H1 (cell line): ENCODE results near the gene EMC1. TPM values are rescaled to one million over a fixed set of nuclear protein-coding genes. Genes with fewer than 3 reads are reported as not detected.

Source experiments
- CTCF ChIA-PET: fragments of 300-600 bp; sonication (Branson Sonifier 250); formaldehyde crosslinking; loops from one replicate; lab custom pipeline; 2021; ENCODE audit not compliant: partially characterized antibody; lab: Charles Lee
- POLR2A ChIA-PET: fragments of 300-600 bp; sonication (Branson Sonifier 250); formaldehyde crosslinking; loops from one replicate; lab custom pipeline; 2021; ENCODE audit warnings: inconsistent platforms; ENCODE audit not compliant: partially characterized antibody; lab: Charles Lee
- DNase-seq, 2 experiments: peaks; one replicate each; pipeline versions ENCODE4 v3.0.0 to v3.0.0-alpha.2; 2010 to 2022; ENCODE audit warnings: low spot score in 2 of 2, low read depth in 1 of 2, mixed read lengths in 1 of 2
- FAIRE-seq: peaks from 2 replicates; lab custom pipeline; 2011; peaks lifted over from hg19 to GRCh38; lab: Jason Lieb, UNC
- H2AFZ ChIP-seq: 2 replicates; pipeline ENCODE4 v1.8.1; 2012; ENCODE audit warnings: low read length, inconsistent platforms
- H2AK5ac ChIP-seq: 2 replicates; pipeline ENCODE4 v1.6.1; 2013; ENCODE audit warnings: low read depth, low read length
- H2BK120ac ChIP-seq: replicated peaks from 2 replicates; pipeline ENCODE3; 2013; ENCODE audit warnings: low read depth, low read length, inconsistent platforms
- H2BK12ac ChIP-seq: 2 replicates; pipeline ENCODE4 v1.6.1; 2013; ENCODE audit warnings: low read depth, low read length
- H2BK15ac ChIP-seq: 2 replicates; pipeline ENCODE4 v1.6.1; 2013; ENCODE audit warnings: low read length
- H2BK20ac ChIP-seq: 2 replicates; pipeline ENCODE4 v1.6.1; 2013; ENCODE audit warnings: low read length
- H2BK5ac ChIP-seq: 2 replicates; pipeline ENCODE4 v1.6.1; 2013; ENCODE audit warnings: low read depth, low read length
- H3K14ac ChIP-seq: 2 replicates; pipeline ENCODE4 v1.6.1; 2013; ENCODE audit warnings: inconsistent platforms; ENCODE audit not compliant: insufficient read length
- H3K18ac ChIP-seq: 2 replicates; pipeline ENCODE4 v1.6.1; 2013; ENCODE audit warnings: low read length; ENCODE audit errors: extremely low read depth
- H3K23ac ChIP-seq: 2 replicates; pipeline ENCODE4 v1.6.1; 2013; ENCODE audit warnings: inconsistent platforms; ENCODE audit not compliant: insufficient read length
- H3K23me2 ChIP-seq: 2 replicates; pipeline ENCODE4 v1.6.1; 2013; ENCODE audit warnings: low read depth, low read length
- H3K27ac ChIP-seq: 2 replicates; pipeline ENCODE4 v1.6.1; 2011; ENCODE audit warnings: low read depth, low read length, inconsistent platforms
- H3K27me3 ChIP-seq, 4 experiments: replicated peaks in 1 of 4; 1 replicate in 1 of 4; 2 replicates in 3 of 4; pipeline versions ENCODE4 v1.6.1 to v1.8.1; 2011 to 2013; ENCODE audit warnings: low read length in 3 of 4, mild to moderate bottlenecking in 3 of 4, inconsistent platforms in 2 of 4, mixed read lengths in 2 of 4, moderate library complexity in 1 of 4; ENCODE audit not compliant: control insufficient read depth in 3 of 4, insufficient read depth in 3 of 4; ENCODE audit errors: extremely low read depth in 1 of 4
- H3K36me3 ChIP-seq, 4 experiments: 2 replicates each; pipeline versions ENCODE4 v1.6.1 to v1.8.1; 2011 to 2013; ENCODE audit warnings: mild to moderate bottlenecking in 4 of 4, low read length in 3 of 4, moderate library complexity in 2 of 4, control low read depth in 1 of 4, inconsistent platforms in 1 of 4; ENCODE audit not compliant: insufficient read depth in 4 of 4, control insufficient read depth in 2 of 4
- H3K4ac ChIP-seq: replicated peaks from 2 replicates; pipeline ENCODE3; 2013; ENCODE audit warnings: low read length, low read depth, mixed read lengths, inconsistent platforms; ENCODE audit not compliant: insufficient read length
- H3K4me1 ChIP-seq, 4 experiments: replicated peaks in 1 of 4; 1 replicate in 1 of 4; 2 replicates in 3 of 4; pipeline versions ENCODE4 v1.6.1 to v1.8.1; 2011 to 2013; ENCODE audit warnings: low read length in 3 of 4, inconsistent platforms in 2 of 4, mixed read lengths in 1 of 4; ENCODE audit not compliant: insufficient read depth in 4 of 4, control insufficient read depth in 3 of 4
- H3K4me2 ChIP-seq, 2 experiments: 2 replicates each; pipeline versions ENCODE4 v1.6.1 to v1.8.1; 2011 to 2013; ENCODE audit warnings: low read depth in 2 of 2, low read length in 2 of 2, control low read depth in 1 of 2, inconsistent platforms in 1 of 2, mild to moderate bottlenecking in 1 of 2; ENCODE audit not compliant: insufficient read depth in 1 of 2
- H3K4me3 ChIP-seq, 4 experiments: fragments of 200-600, 300-600 bp in 1 of 4; sonication (generic), shearing (Covaris generic), sonication (Bioruptor Twin) in 1 of 4; 2 replicates each; pipeline versions ENCODE4 v1.5.1 to v1.8.1; 2011 to 2016; ENCODE audit warnings: low read length in 4 of 4, low read depth in 3 of 4, control low read depth in 2 of 4, inconsistent platforms in 2 of 4, mild to moderate bottlenecking in 2 of 4, mixed read lengths in 1 of 4, moderate library complexity in 1 of 4; ENCODE audit not compliant: insufficient read depth in 2 of 4; ENCODE audit errors: extremely low read depth in 1 of 4
- H3K56ac ChIP-seq: replicated peaks from 2 replicates; pipeline ENCODE3; 2013; ENCODE audit warnings: low read depth, mild to moderate bottlenecking, mixed read lengths, low read length, inconsistent platforms; ENCODE audit not compliant: insufficient read length
- H3K79me1 ChIP-seq: 2 replicates; pipeline ENCODE4 v1.6.1; 2013; ENCODE audit warnings: low read depth, low read length, control low read depth
- H3K79me2 ChIP-seq, 2 experiments: 2 replicates each; pipeline versions ENCODE4 v1.6.1 to v1.8.1; 2012 to 2013; ENCODE audit warnings: low read length in 2 of 2, mild to moderate bottlenecking in 2 of 2, inconsistent platforms in 1 of 2; ENCODE audit not compliant: insufficient read depth in 2 of 2, control insufficient read depth in 1 of 2
- H3K9ac ChIP-seq, 4 experiments: replicated peaks in 1 of 4; 1 replicate in 1 of 4; 2 replicates in 3 of 4; pipeline versions ENCODE4 v1.6.1 to v1.8.1; 2011 to 2013; ENCODE audit warnings: low read depth in 3 of 4, low read length in 3 of 4, control low read depth in 2 of 4, mild to moderate bottlenecking in 2 of 4, moderate library complexity in 2 of 4, inconsistent platforms in 1 of 4; ENCODE audit errors: extremely low read depth in 1 of 4
- H3K9me3 ChIP-seq, 2 experiments: 2 replicates each; pipeline versions ENCODE4 v1.6.1 to v1.8.1; 2012 to 2013; ENCODE audit warnings: mild to moderate bottlenecking in 2 of 2, moderate library complexity in 2 of 2, control low read depth in 1 of 2, inconsistent platforms in 1 of 2, low read depth in 1 of 2, low read length in 1 of 2, mixed read lengths in 1 of 2; ENCODE audit not compliant: insufficient read depth in 2 of 2
- H4K20me1 ChIP-seq, 2 experiments: replicated peaks in 1 of 2; 2 replicates each; pipeline versions ENCODE3 to v1.8.1; 2011 to 2013; ENCODE audit warnings: inconsistent platforms in 2 of 2, low read length in 2 of 2, mild to moderate bottlenecking in 1 of 2; ENCODE audit not compliant: insufficient read depth in 2 of 2, control insufficient read depth in 1 of 2
- H4K5ac ChIP-seq: 2 replicates; pipeline ENCODE4 v1.6.1; 2013; ENCODE audit warnings: low read length, low read depth, mixed read lengths, inconsistent platforms; ENCODE audit not compliant: insufficient read length
- H4K8ac ChIP-seq: 2 replicates; pipeline ENCODE4 v1.8.0; 2013; ENCODE audit warnings: mild to moderate bottlenecking, moderate library complexity, low read length, inconsistent platforms; ENCODE audit not compliant: insufficient read depth; ENCODE audit errors: extremely low read depth
- H4K91ac ChIP-seq: replicated peaks from 2 replicates; pipeline ENCODE3; 2013; ENCODE audit warnings: low read length, mixed read lengths, inconsistent platforms; ENCODE audit not compliant: insufficient read length
- ASH2L ChIP-seq: fragments of 200-600, 300-600 bp; sonication (generic); IDR thresholded peaks from one replicate; pipeline ENCODE4 v1.7.1; 2017; ENCODE audit warnings: low read length
- BCL11A ChIP-seq, 2 experiments: IDR thresholded peaks; one replicate each; pipeline ENCODE4 v1.6.1; 2011; ENCODE audit warnings: low read depth in 2 of 2, low read length in 2 of 2, mild to moderate bottlenecking in 2 of 2
- BRCA1 ChIP-seq: IDR thresholded peaks from 2 replicates; pipeline ENCODE4 v1.6.1; 2012; ENCODE audit warnings: low read depth, low read length, improper control_type of control experiment
- EGR1 ChIP-seq: IDR thresholded peaks from 2 replicates; pipeline ENCODE4 v1.6.1; 2011; ENCODE audit warnings: low read depth, low read length, borderline replicate concordance
- EZH2 ChIP-seq: fragments of 200-600 bp; sonication (generic); IDR thresholded peaks from 2 replicates; pipeline ENCODE4 v1.7.1; 2012; ENCODE audit warnings: low read depth, mild to moderate bottlenecking, moderate library complexity, low read length, inconsistent platforms; ENCODE audit not compliant: severe bottlenecking
- POLR2A ChIP-seq, 2 experiments: IDR thresholded peaks; 1 replicate in 1 of 2; 2 replicates in 1 of 2; pipeline ENCODE4 v1.6.1; 2011; ENCODE audit warnings: low read depth in 2 of 2, low read length in 2 of 2, mild to moderate bottlenecking in 2 of 2; ENCODE audit errors: control extremely low read depth in 1 of 2
- POLR2AphosphoS5 ChIP-seq: IDR thresholded peaks from 2 replicates; pipeline ENCODE4 v1.6.1; 2011; ENCODE audit warnings: low read depth, low read length
- RBBP5 ChIP-seq: IDR thresholded peaks from 2 replicates; pipeline ENCODE4 v1.7.1; 2012; ENCODE audit warnings: low read depth, mild to moderate bottlenecking, inconsistent platforms, low read length, moderate library complexity, borderline replicate concordance
- RFX5 ChIP-seq: IDR thresholded peaks from 2 replicates; pipeline ENCODE4 v1.6.1; 2011; ENCODE audit warnings: low read depth, low read length, improper control_type of control experiment, borderline replicate concordance
- RNF2 ChIP-seq: fragments of 200-900, 300-1000 bp; sonication (generic); IDR thresholded peaks from 2 replicates; pipeline ENCODE4 v1.7.1; 2016; ENCODE audit warnings: borderline replicate concordance, low read depth, mild to moderate bottlenecking, antibody characterized with exemption, low read length; ENCODE audit not compliant: poor library complexity, severe bottlenecking; ENCODE audit errors: missing control alignments
- SIN3A ChIP-seq, 2 experiments: IDR thresholded peaks in 1 of 2; conservative IDR thresholded peaks in 1 of 2; 2 replicates each; pipeline ENCODE4 v1.6.1; 2011 to 2012; ENCODE audit warnings: low read length in 2 of 2, improper control_type of control experiment in 1 of 2, low read depth in 1 of 2, mild to moderate bottlenecking in 1 of 2
- SP2 ChIP-seq: IDR thresholded peaks from 2 replicates; pipeline ENCODE4 v1.6.1; 2012; ENCODE audit warnings: mild to moderate bottlenecking, low read length, inconsistent platforms
- ZNF274 ChIP-seq: IDR thresholded peaks from 2 replicates; pipeline ENCODE4 v1.7.0; 2012; ENCODE audit warnings: low read length, borderline replicate concordance; ENCODE audit errors: extremely low read depth
- WGBS, 2 experiments: shearing (Covaris generic) in 1 of 2; methylation state at CpG; one replicate each; pipeline versions ENCODE4 v1.1.6 to v1.1.7; 2013 to 2015; ENCODE audit warnings: low lambda C conversion rate in 2 of 2, mixed read lengths in 2 of 2, inconsistent platforms in 1 of 2, low coverage in 1 of 2, missing lambda C conversion rate in 1 of 2; ENCODE audit not compliant: insufficient replicate concordance in 2 of 2, insufficient coverage in 1 of 2, insufficient read length in 1 of 2; ENCODE audit errors: extremely low coverage in 1 of 2, missing lambda C conversion rate in 1 of 2; 5-methylcytosine and 5-hydroxymethylcytosine counted together
- polyA plus RNA-seq, 7 experiments: library from polyadenylated mRNA; depleted of rRNA in 3 of 7; stranded (reverse) in 5 of 7; unstranded in 2 of 7; fragments of >200 nt in 5 of 7; fragments of 200-250 nt in 2 of 7; gene quantifications; 1 replicate in 5 of 7; 2 replicates in 1 of 7; 4 replicates in 1 of 7; pipeline versions ENCODE4 v1.2.1 to v1.2.3, GENCODE V29; 2011 to 2013; ENCODE audit warnings: missing spikeins in 2 of 7, mixed read lengths in 2 of 7
- total RNA-seq: library from RNA; stranded (reverse); fragmentation: NEBNext Ultra II Directional; extraction: Animal tissue kit (Norgen Biotek cat#: 25700); gene quantifications from 2 replicates; pipeline ENCODE4 v1.2.1, GENCODE V29; 2021
- TF ChIP-seq, protein P1 (sequence below): IDR thresholded peaks from 2 replicates; pipeline ENCODE4 v1.6.1; 2012; ENCODE audit warnings: inconsistent platforms

Gene EMC1
- total and polyA plus RNA-seq, 2 of the 8 experiments (the other 6 are each of a cell fraction or from before 2014, with no cell fraction given) = 51.0 to 53.5 TPM

GRCh38 chr1:19234224-19234623, 17.1 kb downstream of the EMC1 start:
- Histone ChIP-seq H3K4ac (no peak overlapping the region), H3K27ac (no peak overlapping the region), H3K27me3 (no peaks in the 10 kb centered on the region), H2BK20ac (no peak overlapping the region), H3K14ac (no peak overlapping the region), H3K18ac (no peak overlapping the region), H4K20me1 (peaks cover 0 to 4% of the 10 kb centered on the region in 2 experiments), H2AK5ac (no peak overlapping the region), H3K79me2 (no peaks in the 10 kb centered on the region), H4K5ac (no peak overlapping the region), H4K8ac (no peak overlapping the region), H3K4me1 (no peaks in the 10 kb centered on the region), H2BK120ac (no peak overlapping the region), H3K23ac (no peak overlapping the region), H3K79me1 (no peaks in the 10 kb centered on the region), H3K56ac (no peak overlapping the region), H2AFZ (no peak overlapping the region), H3K9me3 (no peaks in the 10 kb centered on the region), H2BK12ac (no peak overlapping the region), H3K23me2 (no peaks in the 10 kb centered on the region), H3K4me3 (no peak overlapping the region), H2BK5ac (no peak overlapping the region), H2BK15ac (no peak overlapping the region), H3K4me2 (no peak overlapping the region), H3K9ac (no peak overlapping the region), H4K91ac (no peak overlapping the region), H3K36me3 (peaks cover 51 to 89% (median 74%) of the 10 kb centered on the region in 4 experiments)
- ChIA-PET POLR2A (interaction anchor here (1.0 to 2.0 kb wide), 4 partner anchors 10 to 24 kb away, joined by 3 to 5 read pairs (median 4); partner anchors contain the start of genes EMC1 and MRTO4), CTCF (interaction anchor here (0.7 to 1.5 kb wide), 6 partner anchors 14 to 468 kb away, joined by 3 to 4 read pairs (median 3); no protein-coding TSS in a partner anchor)
- no peak for TF ChIP-seq EZH2
- TF ChIP-seq RBBP5 = no peak
- TF ChIP-seq SP2 = no peak
- TF ChIP-seq, protein P1, sequence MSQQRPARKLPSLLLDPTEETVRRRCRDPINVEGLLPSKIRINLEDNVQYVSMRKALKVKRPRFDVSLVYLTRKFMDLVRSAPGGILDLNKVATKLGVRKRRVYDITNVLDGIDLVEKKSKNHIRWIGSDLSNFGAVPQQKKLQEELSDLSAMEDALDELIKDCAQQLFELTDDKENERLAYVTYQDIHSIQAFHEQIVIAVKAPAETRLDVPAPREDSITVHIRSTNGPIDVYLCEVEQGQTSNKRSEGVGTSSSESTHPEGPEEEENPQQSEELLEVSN = no peak
- no peak for TF ChIP-seq POLR2A (IDR thresholded peaks at IDR 0.05; ENCODE audit: control extremely low read depth in 1 of 2, low read depth in 2 of 2, low read length in 2 of 2)
- no peak for TF ChIP-seq ZNF274
- no peak for TF ChIP-seq BRCA1
- TF ChIP-seq SIN3A (conservative IDR thresholded peaks at IDR 0.05 in 1 of 2, IDR thresholded peaks at IDR 0.05 in 1 of 2; ENCODE audit: low read depth in 1 of 2, low read length in 2 of 2) = no peak
- no peak for TF ChIP-seq RNF2
- TF ChIP-seq BCL11A (IDR thresholded peaks at IDR 0.05; ENCODE audit: low read depth in 2 of 2, low read length in 2 of 2) = no peak
- no peak for TF ChIP-seq EGR1
- TF ChIP-seq ASH2L = no peak
- TF ChIP-seq RFX5 = no peak
- no peak for TF ChIP-seq POLR2AphosphoS5
- 91% methylated on average over 3 of the region's 3 CpGs; no CpG with 5 or more reads in 1 of the 2 experiments for WGBS, 2 experiments
- FAIRE-seq (no peak), DNase-seq (no peak)
